GM21528 (cell line): Measurements from ENCODE around the gene OMP.

Experiments
- ATAC-seq: cut with Tn5 transposase; IDR thresholded peaks from one replicate; pipeline ENCODE4 v1.9.1; 2021; ENCODE audit warnings: mild to moderate bottlenecking, moderate library complexity; ENCODE audit not compliant: unreplicated experiment, low FRiP score

The OMP gene

DNA sequence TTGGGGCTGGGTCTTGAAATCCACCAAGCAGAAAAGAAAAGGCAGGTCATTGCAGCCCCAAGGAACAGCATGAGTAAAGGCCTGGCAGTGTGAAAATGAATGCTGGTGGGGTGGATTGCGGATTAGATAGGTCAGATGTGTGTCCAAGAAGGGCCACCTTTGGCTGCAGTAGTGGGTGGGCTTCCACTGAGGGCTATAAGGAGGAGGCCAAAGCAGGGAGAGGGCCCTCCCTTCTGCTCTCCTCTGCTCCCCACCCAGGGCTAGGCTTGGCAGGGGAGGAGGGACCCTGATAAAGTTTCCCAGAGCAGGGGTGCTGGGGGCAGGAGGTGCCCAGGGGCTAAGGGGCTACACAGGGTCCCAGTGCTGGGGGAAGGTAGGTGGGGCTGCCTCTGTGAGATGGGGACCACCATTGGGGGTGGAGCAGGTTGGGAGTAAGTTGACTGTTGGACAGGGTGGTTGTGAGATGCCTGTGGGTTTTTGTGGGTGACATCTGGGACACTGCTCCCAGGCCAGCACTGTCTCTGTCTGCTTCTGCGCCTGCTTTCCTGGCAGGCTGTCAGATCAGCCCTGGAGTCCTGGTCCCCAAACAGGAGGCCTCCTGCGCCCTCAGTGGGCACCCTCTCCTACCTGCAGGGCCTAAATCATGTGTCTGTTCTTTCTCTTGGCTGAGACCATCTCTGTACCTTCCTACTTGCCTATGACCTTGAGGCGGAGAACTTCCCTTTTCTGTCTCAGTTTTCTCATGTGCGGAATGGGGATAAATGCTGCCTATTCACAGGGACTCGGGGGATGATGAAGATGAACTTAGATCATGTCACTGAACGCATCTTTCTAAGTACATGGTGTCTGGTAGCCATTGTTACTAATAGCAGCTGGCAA, 33.9 kb upstream of the OMP start:
- no peak for ATAC-seq

GRCh38 chr11:77069336-77069968, 33.2 kb upstream of the OMP start:
- ATAC-seq, result no peak

DNA sequence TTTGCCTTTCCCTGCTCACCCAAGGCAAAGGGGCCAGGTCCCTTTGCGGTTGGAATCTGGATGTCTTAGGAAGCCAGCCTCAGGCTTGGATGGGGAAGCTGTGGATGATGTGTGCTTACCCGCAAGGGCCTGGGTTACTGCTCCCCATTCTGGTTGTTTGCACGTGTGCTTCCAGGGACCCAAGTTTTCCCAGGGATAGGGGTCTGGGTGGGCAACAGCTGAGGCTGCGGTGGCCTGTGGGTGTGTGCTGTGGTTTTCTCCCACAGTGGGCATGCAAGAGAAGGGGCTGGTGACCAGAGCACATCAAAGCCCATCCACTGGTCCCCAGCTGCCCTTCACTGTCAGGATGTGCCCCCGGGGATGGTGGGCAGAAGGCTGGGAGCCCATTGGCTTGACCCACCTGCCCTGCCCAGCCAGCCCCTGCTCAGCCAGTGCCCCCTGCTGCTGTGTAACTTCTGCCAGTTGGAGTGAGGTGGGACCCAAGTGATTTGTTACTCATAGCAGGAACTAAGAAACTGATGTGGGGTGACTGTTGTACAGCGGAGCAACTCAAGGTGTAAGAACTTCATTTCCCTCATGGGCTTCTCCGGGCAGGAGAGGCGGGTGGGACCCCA, 32.6 kb upstream of the OMP start:
- ATAC-seq, result no peak

DNA sequence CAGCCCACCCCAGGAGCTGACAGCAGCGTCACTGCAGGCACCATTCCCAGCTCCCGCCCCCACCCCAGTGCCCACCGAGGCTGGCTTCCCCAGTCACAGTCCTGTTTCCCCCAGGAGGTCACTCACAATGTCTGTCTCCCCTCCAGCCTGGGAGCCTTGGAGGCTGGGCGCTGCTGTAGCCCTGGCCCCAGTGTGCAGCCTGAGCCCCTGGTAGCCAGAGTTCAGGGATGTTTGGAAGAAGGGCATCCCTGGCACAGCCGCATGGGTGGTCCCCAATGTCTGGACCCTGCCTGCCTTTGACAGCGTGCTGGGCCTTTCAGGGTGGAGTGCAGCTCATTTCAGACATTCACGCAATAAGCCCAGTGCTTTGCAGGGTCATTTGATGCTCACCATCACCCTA, 31.6 kb upstream of the OMP start:
- ATAC-seq, result no peak

DNA sequence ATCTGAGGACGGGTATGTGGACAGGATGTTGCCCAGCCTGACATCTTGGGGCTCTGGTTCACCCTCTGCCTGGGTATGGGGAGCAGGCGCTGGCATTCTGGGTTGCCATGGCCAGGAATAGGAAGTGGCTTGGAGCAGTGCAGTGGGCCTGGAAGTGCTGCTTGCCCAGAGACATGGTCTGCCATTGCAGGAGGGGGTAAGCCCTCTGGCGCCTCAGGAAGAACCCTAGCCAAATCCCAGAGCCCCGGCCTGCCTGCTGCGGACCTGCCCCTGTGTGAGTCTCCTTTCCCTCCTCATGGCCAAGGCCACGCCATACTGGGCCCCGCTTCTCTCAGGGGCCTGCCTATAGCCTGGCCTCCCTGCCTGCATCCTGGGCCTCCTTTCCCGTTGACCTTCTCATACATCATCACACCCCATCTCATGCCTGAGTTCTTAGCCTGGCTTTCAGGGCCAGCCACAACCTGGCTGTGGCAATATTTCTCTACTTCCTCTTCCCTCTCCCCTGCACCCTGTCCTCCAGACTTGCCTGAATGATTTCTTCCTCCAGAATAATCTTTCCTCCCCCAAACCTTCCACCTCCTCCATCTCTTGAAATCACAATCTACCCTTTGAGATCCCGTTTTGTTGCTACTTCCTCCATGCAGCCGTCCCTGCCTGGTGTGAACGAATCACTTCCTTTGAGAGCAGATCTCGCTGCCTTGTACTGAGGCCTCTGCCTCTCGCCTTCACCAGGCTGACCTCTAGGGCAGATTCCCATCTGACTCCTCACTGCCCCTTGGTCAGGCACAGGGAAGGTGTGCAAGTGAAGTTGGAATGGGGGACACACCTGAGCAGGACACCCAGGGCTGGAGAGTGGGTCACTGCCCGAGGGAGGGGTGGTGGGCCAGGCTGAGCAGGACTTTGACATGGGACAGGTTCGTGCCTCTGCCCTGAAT, 30.7 kb upstream of the OMP start:
- ATAC-seq, result no peak

- no peak for ATAC-seq
Measured at GRCh38 chr11:77072851-77073327, 29.8 kb upstream of the OMP start.

DNA sequence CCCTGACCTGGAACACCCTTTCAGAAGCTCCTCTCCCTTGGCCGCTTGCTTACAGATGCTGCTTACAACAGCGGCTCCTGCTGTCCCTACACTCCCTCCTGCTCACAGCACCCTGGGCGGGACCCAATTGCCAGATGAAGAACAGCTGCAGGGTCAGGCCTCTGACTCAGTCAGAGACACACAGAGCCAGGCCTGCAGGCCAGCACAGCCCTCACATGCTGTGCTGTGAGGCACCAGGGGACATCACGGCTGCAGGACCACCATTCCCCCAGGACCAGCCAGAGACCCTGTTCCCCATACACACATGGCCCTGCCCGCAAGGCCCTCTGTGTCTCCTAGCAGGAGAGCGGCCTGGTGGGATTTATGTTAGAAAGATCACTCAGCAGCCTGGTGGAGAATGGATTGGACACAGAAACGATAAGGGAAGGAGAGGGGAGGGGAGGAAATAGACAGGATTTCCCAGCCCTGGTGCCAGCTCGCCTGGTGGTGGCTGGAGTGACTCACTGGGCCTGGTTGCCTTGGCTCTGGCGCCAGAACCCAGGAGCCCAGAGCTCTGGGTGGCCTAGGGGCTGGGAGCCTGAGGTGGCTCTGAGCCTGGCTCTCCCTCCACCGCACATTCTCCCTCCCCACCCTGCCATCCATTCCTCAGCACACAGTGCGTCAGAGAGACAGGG, 29.2 kb upstream of the OMP start:
- ATAC-seq, result no peak

DNA sequence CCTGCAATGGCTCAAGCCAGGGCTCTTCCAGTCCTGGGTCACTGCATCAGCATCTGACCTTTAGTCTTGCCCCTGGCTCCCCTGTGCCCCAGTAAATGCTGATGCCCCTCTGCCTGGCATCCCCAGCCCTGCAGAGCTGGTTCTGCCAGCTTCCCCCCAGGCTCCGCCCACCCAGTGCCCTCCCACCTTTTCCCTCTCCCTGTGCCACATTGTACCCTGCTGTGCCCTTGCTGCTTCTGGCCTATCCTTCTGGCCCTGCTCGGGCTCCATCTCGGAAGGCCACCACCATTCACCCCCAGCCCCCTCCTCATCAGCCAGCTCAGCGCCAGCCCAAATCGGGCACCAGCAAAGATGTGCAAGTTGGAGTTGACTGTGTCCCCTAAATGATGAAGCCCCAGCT, 28.4 kb upstream of the OMP start:
- no peak for ATAC-seq

- no peak for ATAC-seq
Measured at GRCh38 chr11:77074626-77075221, 27.9 kb upstream of the OMP start.

- ATAC-seq, result no peak
Measured at GRCh38 chr11:77075425-77075905, 27.2 kb upstream of the OMP start.

GRCh38 chr11:77079666-77080065, 23.0 kb upstream of the OMP start:
- ATAC-seq, result no peak

- ATAC-seq, result no peak
Measured at GRCh38 chr11:77080643-77081210, 21.9 kb upstream of the OMP start.

GRCh38 chr11:77081381-77081851, 21.2 kb upstream of the OMP start:
- no peak for ATAC-seq

DNA sequence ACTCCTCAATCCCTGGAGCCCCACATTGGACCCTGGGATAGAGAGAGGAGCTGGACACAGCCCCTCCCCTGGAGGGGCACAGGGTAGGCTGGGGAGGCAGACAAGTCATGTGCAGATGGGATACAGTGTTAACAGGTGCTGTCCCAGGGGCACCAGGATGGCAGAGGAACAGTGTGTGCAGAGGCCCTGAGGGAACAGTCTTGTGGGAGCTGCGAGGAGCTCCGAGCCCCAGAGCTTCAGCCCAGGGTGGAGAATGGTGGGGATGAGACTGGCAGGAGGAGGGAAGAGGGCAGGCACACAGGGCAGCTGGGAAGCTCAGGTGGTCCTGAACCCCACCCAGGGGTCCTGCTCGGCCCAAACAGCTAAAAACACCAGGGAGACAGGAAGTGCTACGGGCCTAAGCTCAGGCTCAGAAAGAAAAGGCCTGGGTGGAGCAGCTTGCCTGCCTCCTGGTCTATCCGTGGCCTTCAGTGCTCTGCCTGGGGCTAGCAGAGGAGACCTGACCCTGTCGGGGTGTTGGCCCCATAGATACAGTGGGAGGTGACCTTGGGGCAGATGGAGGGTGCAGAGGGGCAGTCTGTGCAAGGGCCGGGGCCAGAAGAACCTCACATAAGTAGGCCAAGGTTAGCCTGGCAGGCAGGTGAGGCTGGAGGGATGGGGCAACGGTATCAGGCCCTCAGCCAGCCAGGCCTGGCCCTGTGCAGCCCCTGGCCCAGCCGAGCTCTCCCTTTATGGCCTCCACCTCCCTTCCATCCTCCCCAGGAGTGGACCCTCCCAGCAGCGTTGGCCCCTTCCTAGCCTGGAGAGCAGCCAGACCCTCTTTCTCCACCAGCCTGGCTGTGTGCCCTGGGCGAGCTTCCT, 20.4 kb upstream of the OMP start:
- no peak for ATAC-seq

DNA sequence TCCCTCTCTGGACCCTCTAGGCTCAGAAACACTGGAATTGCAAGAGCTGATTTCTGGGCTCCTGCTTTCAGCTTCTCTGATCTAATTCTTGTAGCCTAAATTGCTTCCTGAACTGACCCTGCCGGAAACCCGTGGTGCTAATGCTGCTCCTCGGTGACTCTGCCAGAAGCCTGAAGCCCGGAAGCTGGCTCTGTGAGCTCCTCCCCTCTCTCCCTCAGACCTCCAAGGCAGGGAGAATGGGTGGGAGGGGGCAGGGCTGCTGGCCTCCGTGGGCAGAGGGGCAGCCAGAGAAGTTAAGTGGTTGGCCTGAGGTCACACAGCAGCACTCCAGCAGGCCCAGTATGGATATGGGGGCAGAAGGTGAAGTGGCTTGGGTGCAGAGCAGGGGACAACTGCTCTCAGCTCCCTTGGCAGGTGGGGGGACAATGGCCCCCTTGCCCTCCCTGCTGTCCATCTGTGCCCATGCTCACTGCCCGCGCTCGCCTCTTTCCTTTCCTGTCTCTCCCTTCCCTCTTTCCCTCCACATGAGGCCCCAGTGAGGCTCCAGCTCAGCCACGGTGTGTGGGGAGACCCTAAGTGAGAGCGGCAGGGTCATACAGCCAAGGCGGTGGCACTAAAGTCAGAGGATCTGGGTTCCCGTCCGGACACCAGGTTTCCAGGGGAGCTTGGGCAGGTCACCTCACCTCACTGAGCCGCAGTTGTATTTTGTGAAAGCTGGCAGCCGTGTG, 19.6 kb upstream of the OMP start:
- no peak for ATAC-seq

- ATAC-seq, result no peak
Measured at GRCh38 chr11:77083566-77084245, 18.9 kb upstream of the OMP start.
